Left colon (tissue), 2 donors: ENCODE measurements around the gene TRIO. TPM values are rescaled to one million over a fixed set of nuclear protein-coding genes. Genes with fewer than 3 reads are reported as not detected.

Source experiments
- ATAC-seq: fragments of 200-7000 bp; cut with Tn5 transposase; one replicate; pipeline ENCODE4 v1.9.1; 2020; ENCODE audit warnings: mild to moderate bottlenecking, moderate library complexity
- DNase-seq, 2 donors: peaks; one replicate each; pipeline ENCODE4 v3.0.0-alpha.2; 2020
- intact Hi-C, 2 donors: fragments of 100-400 bp; cut with DNase I in 1 of 2; cut with micrococcal nuclease in 1 of 2; formaldehyde crosslinking; loops; one replicate each; pipeline versions ENCODE4 v1.11.2 to v1.14.0; 2022; cut with DNase I, micrococcal nuclease
- total RNA-seq, 2 donors: library from RNA; stranded (reverse); fragmentation: NEBNext Ultra II Directional; extraction: Animal tissue kit (Norgen Biotek cat#: 25700); gene quantifications; one replicate each; pipeline ENCODE4 v1.2.1, GENCODE V29; 2021
- donor health status: DM: no; HTN: no; CAD: no.
- donor health status: DM: yes; HTN: yes; CAD: no.

Gene TRIO
- total RNA-seq, 2 donors from 2014 or later = 140 to 181 TPM

GRCh38 chr5:14174230-14174636 is 31.1 kb downstream of the TRIO start:
- DNase-seq = no peak
- intact Hi-C loops = no loop called here
- ATAC-seq = peak; percentile 26

- ATAC-seq (no peak), DNase-seq (no peak)
- intact Hi-C loops = no loop called here
These were observed 32.2 kb downstream of the TRIO start for GRCh38 chr5:14175381-14175780.

GRCh38 chr5:14176888-14177287 is 33.7 kb downstream of the TRIO start:
- peak; percentile 71 for ATAC-seq
- intact Hi-C loops = no loop called here
- DNase-seq = no peak

- intact Hi-C loops = no loop called here
- DNase-seq = no peak
- no peak for ATAC-seq
These were observed 34.5 kb downstream of the TRIO start for GRCh38 chr5:14177634-14178033.

- ATAC-seq = no peak
- no peak for DNase-seq
- intact Hi-C loops = no loop called here
These were observed 34.9 kb downstream of the TRIO start for GRCh38 chr5:14178091-14178490.

- ATAC-seq = no peak
- no peak for DNase-seq
- intact Hi-C loops = no loop called here
These were observed 35.6 kb downstream of the TRIO start for GRCh38 chr5:14178671-14179211.

GRCh38 chr5:14179446-14179845 is 36.3 kb downstream of the TRIO start:
- intact Hi-C loops = no loop called here
- ATAC-seq = peak; percentile 38
- DNase-seq = no peak

- ATAC-seq = no peak
- intact Hi-C loops = no loop called here
These were observed 37.3 kb downstream of the TRIO start for GRCh38 chr5:14180437-14180836.

GRCh38 chr5:14181299-14181968 is 38.3 kb downstream of the TRIO start:
- DNase-seq = no peak

More at GRCh38 chr5:14180437-14180836, 37.3 kb downstream of the TRIO start:
- DNase-seq = no peak

GRCh38 chr5:14182761-14183160 is 39.6 kb downstream of the TRIO start:
- no peak for ATAC-seq
- intact Hi-C loops = no loop called here
- no peak for DNase-seq

More at GRCh38 chr5:14181299-14181968, 38.3 kb downstream of the TRIO start:
- no peak for ATAC-seq
- intact Hi-C loops = no loop called here

- intact Hi-C loops = no loop called here
These were observed 40.2 kb downstream of the TRIO start for GRCh38 chr5:14183187-14183939.

GRCh38 chr5:14184082-14184481 is 40.9 kb downstream of the TRIO start:
- DNase-seq (no peak), ATAC-seq (no peak)
- intact Hi-C loops = no loop called here

More at GRCh38 chr5:14183187-14183939, 40.2 kb downstream of the TRIO start:
- DNase-seq = no peak
- ATAC-seq = no peak

- DNase-seq (no peak), ATAC-seq (no peak)
- intact Hi-C loops = no loop called here
These were observed 41.6 kb downstream of the TRIO start for GRCh38 chr5:14184725-14185124.

- ATAC-seq (no peak), DNase-seq (no peak)
- intact Hi-C loops = no loop called here
These were observed 42.4 kb downstream of the TRIO start for GRCh38 chr5:14185326-14186058.

GRCh38 chr5:14186059-14186830 is 43.1 kb downstream of the TRIO start:
- intact Hi-C loops = no loop called here
- DNase-seq (no peak), ATAC-seq (no peak)

- ATAC-seq (no peak), DNase-seq (no peak)
- intact Hi-C loops = no loop called here
These were observed 44.0 kb downstream of the TRIO start for GRCh38 chr5:14187157-14187556.

- no peak for DNase-seq
- intact Hi-C loops = no loop called here
- no peak for ATAC-seq
These were observed 44.5 kb downstream of the TRIO start for GRCh38 chr5:14187660-14188059.

GRCh38 chr5:14188778-14189177 is 45.6 kb downstream of the TRIO start:
- DNase-seq = no peak
- intact Hi-C loops = no loop called here
- ATAC-seq = no peak

GRCh38 chr5:14189680-14190079 is 46.5 kb downstream of the TRIO start:
- intact Hi-C loops = no loop called here
- ATAC-seq (peak; percentile 29), DNase-seq (no peak)
